DMS 273 treated with DMSO at 0.1 percent for 48 hours (cell line): ENCODE measurements around the gene B4GAT1.
A peak's percentile ranks its signal among the peaks of the same experiment; 100 is the strongest.

Source experiments
- DNase-seq: peaks from one replicate; lab custom pipeline; 2025; lab: John Stamatoyannopoulos, UW

Gene B4GAT1

GRCh38 chr11:66336234-66337102, 11.0 kb downstream of the B4GAT1 start, which contains the start of gene RIN1:
Gene RIN1 (minus strand): TSS chr11:66336434. CDS start chr11:66336402, 32 bp downstream.
- DNase-seq, result peak; percentile 89

- no peak for DNase-seq
These were observed 11.7 kb downstream of the B4GAT1 start for GRCh38 chr11:66335531-66336233.

DNA sequence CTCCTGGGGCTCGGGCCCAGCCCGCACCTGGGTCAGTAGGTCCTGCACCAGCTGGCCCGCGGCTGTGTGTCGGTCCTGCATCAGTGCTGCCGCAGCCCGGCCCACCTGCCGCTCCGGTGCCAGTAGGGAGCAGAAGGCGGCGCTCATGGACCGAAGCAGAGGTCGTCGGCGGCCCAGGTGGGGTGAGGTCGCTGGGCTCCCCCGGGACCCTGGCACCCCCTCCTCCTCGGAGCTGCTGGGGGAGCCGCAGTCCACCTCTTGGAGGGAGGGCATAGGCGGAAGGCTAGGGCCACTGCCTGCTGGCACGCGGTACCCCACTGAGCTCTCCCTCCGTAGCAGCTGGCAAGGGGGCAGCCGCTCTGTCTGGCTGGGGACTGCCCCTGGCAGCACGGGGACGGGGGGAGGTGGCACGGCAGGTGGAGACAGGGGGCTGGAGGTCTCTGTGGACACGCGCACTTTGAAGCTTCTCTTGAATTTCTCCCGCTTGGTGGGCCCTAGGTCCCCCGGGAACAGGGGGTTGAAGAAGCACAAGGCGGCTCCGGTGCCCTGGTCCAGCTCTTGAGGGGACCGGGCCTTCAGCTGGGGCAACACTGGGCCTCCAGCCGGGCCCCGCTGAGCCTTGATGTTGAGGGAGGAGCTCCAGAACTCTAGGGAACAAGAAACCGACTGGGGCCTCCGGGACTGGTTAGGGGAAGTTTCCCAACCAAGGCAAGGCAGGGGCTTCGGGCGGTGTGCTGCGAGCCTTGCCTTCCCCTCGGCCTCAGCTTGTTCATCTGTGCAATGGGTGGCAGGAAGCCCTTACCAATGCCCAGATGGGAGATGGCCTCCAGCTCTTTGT, 12.6 kb downstream of the B4GAT1 start:
- no peak for DNase-seq

GRCh38 chr11:66333896-66334604, 13.4 kb downstream of the B4GAT1 start:
- DNase-seq, result no peak

- no peak for DNase-seq
These were observed 14.1 kb downstream of the B4GAT1 start for GRCh38 chr11:66333220-66333877.

GRCh38 chr11:66332371-66333219, 14.8 kb downstream of the B4GAT1 start:
- no peak for DNase-seq

DNA sequence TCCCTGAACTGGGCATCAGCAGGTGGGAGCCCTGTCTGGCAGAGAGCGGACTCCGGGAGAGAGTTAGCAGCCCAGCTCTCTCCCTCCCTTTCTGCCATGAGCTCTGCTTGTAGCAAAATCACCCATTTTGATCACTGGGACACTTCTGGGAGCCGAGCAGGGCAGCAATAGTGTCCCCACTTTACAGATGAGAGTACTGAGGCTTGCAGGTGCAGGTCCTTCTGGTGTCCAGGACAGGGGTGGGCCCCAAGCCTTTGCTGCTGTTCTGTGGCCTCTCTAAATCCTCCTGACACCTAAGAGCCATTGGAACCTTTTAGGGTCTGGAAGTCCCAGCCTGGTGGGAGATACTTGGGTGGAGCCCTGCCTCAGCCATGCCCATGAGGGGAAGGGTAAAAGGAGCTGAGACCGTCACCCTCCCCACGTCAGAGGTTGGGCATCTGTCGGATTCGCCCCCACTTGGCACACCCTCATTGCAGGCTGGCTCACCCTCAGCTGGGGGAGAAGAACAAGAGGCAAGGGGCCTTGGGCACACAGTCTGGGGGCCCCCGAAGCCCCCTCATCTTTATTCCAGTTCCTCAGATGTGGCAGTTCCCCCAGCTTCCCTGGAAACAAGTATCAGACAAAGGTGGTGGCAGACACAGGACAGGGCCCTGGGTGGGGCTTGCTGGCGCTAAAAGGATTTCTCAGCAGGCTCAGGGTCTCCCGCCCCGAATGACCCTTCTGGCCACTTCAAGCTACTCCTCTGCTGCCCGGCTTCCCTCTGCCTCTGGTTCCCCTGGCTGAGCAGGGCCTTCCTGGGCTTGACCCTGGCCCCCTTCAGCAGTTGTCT, 15.7 kb downstream of the B4GAT1 start:
- no peak for DNase-seq

GRCh38 chr11:66330931-66331330, 16.5 kb downstream of the B4GAT1 start:
- DNase-seq, result no peak

GRCh38 chr11:66329165-66329673, 18.2 kb downstream of the B4GAT1 start:
- no peak for DNase-seq

DNA sequence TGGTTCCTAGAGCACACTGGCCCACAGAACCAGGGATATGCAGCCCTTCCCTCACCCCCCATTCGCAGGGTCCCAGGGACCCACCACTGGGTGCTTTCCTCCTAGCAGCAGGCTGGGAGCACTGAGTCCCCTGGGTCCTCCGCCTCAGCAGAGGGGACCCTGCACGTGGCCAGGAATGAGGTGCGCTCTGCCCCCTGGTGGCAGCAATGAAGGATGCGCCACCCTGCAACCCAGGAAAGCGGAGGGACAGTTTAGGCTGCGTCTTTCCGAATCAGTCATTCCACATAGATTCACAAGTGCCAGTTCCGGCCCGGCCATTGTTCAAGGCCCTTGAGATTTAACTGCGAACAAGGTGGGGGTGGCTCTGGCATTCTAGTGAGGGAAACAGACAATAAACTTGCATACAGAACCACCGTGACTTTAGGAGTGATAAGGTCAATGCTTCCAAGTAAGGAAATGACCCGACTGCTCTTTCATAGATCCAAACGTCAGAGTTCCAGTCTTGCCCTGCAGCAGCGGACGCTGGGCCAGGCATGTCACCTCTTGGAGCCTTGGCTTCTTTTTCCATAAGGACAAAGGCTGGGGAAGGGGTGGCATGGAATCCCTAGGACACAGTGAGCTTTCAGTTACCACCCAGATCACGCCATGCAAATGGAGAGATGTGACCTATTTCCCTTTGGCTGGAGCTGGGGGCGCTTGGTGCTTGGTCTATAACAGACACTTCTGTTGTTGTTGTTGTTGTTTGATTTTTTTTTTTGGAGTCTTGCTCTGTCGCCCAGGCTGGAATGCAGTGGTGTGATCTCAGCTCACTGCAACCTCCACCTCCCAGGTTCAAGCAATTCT, 18.9 kb downstream of the B4GAT1 start:
- no peak for DNase-seq

GRCh38 chr11:66328031-66328301, 19.5 kb downstream of the B4GAT1 start:
- DNase-seq, result no peak

DNA sequence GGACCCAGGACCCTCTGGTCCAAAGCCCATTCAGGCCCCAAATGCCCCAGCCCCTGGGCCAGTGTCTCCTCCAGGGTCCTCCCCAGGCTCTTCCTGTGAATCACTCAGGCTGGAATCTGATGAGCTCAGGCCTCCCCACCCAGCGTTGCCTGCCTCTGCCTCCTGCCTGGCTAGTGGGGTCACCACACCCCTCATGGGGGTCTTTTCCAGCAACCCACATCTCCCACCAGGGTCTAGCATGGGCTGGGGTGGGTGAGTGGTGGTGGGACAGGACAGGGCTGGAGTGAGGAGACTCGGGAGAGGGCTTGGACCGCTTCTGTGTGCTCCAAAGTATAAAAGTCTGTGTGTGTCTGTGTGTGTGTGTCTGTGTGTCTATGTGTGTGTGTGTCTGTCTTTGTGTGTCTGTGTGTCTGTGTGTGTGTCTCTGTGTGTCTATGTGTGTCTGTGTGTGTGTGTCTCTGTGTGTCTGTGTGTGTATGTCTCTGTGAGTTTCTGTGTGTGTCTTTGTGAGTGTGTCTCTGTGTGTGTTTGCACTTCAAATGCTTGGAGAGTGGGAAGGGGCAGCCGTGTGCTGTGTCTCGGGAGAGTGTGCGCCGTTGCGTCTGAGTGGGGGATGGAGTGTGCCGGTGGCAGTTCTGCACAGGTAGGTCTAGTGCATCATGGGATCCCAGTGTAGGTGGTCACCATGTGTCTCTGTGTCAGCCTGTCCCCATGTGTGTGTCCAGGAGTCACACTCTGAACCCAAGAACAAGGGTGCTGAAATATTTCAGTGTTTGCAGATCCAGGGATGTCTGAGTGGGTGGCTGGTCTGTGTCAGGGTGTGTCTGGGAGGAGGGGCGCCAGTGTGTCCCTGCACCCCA, 20.0 kb downstream of the B4GAT1 start:
- DNase-seq, result no peak

- DNase-seq, result no peak
These were observed 20.9 kb downstream of the B4GAT1 start for GRCh38 chr11:66326261-66327111.

GRCh38 chr11:66325263-66325671, 22.2 kb downstream of the B4GAT1 start:
- DNase-seq, result peak; percentile 65

GRCh38 chr11:66324664-66325063, 22.8 kb downstream of the B4GAT1 start:
- DNase-seq, result no peak

GRCh38 chr11:66323684-66324083, 23.7 kb downstream of the B4GAT1 start:
- no peak for DNase-seq
